ENCODE data around the gene GNAQ. TPM values are rescaled to one million over a fixed set of nuclear protein-coding genes. Genes with fewer than 3 reads are reported as not detected.

Gene GNAQ
- total RNA-seq, 1 donor from 2014 or later: 20.6 TPM

DNA sequence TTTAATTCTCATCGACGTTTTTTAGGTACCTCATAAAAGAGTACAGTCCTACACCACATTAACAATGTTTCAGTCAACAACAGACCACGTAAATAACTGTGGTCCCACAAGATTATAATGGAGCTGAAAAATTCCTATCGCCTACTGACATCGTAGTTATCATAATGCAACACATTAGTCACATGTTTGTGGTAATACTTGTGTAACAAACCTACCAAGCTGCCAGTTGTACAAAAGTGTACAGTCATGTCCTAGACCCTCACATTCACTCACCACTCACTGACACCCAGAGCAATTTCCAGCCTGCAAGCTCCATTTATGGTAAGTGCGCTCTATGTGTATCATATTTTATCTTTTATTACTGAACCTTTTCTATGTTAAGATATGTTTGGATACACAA lies 16.8 kb downstream of the GNAQ start:
- TF ChIP-seq, protein P1, sequence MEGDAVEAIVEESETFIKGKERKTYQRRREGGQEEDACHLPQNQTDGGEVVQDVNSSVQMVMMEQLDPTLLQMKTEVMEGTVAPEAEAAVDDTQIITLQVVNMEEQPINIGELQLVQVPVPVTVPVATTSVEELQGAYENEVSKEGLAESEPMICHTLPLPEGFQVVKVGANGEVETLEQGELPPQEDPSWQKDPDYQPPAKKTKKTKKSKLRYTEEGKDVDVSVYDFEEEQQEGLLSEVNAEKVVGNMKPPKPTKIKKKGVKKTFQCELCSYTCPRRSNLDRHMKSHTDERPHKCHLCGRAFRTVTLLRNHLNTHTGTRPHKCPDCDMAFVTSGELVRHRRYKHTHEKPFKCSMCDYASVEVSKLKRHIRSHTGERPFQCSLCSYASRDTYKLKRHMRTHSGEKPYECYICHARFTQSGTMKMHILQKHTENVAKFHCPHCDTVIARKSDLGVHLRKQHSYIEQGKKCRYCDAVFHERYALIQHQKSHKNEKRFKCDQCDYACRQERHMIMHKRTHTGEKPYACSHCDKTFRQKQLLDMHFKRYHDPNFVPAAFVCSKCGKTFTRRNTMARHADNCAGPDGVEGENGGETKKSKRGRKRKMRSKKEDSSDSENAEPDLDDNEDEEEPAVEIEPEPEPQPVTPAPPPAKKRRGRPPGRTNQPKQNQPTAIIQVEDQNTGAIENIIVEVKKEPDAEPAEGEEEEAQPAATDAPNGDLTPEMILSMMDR (conservative IDR thresholded peaks at IDR 0.05; ENCODE audit: low read depth, low read length): no peak
- no peak for DNase-seq (ENCODE audit: low read depth)
- no peak overlapping the region for H3K4me3 ChIP-seq (ENCODE audit: low read depth, low read length)

DNA sequence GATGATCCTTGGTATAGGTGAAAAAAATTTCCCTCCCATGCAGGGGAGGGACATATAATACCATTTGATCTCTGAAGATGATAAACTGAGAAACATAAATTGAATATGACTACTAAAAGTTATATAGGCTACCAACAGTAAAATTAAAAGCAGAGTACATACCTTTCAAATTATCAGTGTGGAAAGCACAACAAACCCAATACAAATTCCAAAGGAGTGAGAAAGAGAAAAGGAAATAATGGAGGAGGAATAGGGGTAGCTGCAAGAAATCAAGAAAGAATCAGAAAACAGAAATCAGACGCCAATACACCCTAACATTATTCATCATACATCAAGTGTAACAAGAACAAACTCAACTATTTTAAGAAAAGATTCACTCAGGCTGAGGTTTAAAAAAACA lies 17.7 kb downstream of the GNAQ start:
- DNase-seq (ENCODE audit: low read depth): no peak
- H3K4me3 ChIP-seq (ENCODE audit: low read depth, low read length): no peak overlapping the region
- TF ChIP-seq, protein P1 (conservative IDR thresholded peaks at IDR 0.05; ENCODE audit: low read depth, low read length): no peak

DNA sequence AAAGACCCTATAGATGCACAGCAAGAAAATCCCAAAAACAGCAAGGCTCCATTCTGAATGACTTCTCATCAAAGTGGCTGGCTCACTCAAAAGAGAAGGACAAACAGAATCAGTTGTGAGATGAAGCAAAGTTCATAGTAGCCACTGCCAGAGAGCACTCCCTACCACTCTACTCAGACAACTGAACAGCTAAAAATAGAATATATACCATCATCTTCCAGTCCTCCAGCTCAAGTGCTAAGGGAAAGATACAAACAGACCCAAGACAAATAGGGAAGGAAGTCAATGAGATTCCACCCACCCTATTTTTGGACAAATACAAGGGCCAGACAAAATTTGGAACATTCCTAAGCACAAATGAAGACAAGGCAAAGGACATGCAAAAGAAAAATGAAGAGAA lies 20.6 kb downstream of the GNAQ start:
- no peak overlapping the region for H3K4me3 ChIP-seq (ENCODE audit: low read depth, low read length)
- no peak for DNase-seq (ENCODE audit: low read depth)
- TF ChIP-seq, protein P1 (conservative IDR thresholded peaks at IDR 0.05; ENCODE audit: low read depth, low read length): no peak

DNA sequence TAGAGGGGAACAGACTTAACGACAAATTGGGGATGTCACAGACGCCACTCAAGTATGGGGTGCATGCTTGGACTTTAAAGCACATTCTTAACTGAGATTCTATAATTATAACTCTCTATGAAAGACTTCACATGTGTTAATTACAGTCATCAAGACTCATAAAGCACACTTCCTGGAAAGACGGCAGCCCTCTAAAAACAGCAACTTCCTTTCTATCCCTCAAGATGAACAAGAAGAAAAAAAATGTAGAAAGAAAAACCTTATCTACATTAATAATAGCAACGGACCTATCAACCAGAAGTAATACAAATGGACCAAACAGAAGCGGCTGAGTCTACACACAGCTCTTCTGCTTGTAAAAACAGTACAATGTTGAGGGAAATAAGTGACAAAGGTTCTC lies 21.2 kb downstream of the GNAQ start:
- no peak for DNase-seq (ENCODE audit: low read depth)

DNA sequence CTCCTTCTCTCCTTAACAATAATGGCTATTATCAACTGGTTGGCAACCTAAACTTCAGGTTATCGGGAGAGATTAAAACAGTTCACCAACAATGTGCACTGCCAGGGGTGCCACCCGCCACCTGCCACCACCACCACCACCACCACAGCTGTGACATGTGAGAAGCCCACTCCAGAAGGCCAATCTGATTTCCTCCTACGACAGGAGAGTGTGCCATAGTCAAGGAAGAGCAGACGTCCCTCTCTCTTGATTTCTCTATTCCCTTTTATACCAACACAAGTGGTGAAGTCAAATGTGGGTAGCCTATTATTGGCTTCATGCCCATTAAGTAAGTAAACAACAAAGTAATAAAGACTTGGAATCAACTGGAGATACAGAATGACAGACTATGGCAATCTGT lies 22.4 kb downstream of the GNAQ start:
- TF ChIP-seq, protein P1 (conservative IDR thresholded peaks at IDR 0.05; ENCODE audit: low read depth, low read length): no peak
- DNase-seq (ENCODE audit: low read depth): no peak
- H3K4me3 ChIP-seq (ENCODE audit: low read depth, low read length): no peak overlapping the region

More for the DNA sequence above, 21.2 kb downstream of the GNAQ start:
- TF ChIP-seq, protein P1 (conservative IDR thresholded peaks at IDR 0.05; ENCODE audit: low read depth, low read length): no peak
- no peak overlapping the region for H3K4me3 ChIP-seq (ENCODE audit: low read depth, low read length)

DNA sequence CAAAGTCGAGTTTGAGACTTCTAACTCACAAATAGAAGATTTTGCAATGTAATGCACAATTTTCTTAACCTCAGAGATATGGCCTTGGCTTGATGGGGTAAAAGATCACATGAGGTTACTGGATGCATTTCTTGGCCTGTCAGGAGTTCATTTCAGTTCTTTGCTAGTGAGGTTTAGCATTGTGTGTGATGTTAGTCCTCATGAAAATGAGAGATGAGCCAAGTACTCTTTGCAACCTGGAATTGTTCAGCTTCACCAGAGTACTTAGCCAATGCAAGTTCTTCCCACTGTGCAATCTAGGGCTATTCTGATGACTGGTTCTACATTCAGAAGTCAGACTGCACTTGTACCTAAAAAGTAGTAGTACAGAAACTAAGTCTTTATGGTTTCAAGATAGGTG lies 24.9 kb downstream of the GNAQ start:
- DNase-seq (ENCODE audit: low read depth): no peak
- TF ChIP-seq, protein P1 (conservative IDR thresholded peaks at IDR 0.05; ENCODE audit: low read depth, low read length): no peak

DNA sequence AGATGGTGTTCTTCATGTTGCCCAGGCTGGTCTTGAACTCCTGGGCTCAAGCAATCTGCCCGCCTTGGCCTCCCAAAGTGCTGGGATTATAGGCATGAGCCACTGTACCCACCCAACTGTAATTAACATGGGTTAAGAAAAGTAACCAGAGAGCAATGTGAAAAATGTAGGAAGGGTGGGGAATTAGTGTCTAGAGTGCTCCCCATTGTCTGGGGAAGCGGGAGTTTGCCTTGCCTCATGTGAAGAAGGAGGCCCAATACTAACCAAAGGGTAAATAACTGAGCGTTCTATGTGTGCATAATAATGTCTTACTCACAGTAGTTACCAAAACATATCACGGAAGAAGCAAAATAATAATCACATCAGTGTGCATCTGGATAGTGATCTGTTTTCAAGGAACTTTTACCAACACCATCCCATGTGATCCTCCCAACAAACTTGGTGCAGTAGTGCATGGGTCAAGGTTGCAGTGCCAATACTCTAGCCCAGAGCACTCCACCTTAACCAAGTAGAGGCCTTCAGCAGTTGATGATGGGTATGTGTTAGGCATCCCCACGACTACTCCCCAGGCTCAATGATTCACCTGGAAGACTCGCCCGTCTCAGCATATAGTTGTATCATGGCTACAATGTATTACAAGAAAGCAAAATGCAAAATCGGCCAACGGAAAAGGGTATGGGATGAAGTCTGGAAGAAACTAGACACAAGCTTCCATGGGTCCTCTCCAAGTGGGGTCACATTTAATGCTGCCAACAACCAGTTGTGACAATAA lies 26.2 kb downstream of the GNAQ start:
- DNase-seq (ENCODE audit: low read depth): no peak
- H3K4me3 ChIP-seq (ENCODE audit: low read depth, low read length): no peak overlapping the region
- TF ChIP-seq, protein P1 (conservative IDR thresholded peaks at IDR 0.05; ENCODE audit: low read depth, low read length): no peak

More for the DNA sequence above, 24.9 kb downstream of the GNAQ start:
- H3K4me3 ChIP-seq (ENCODE audit: low read depth, low read length): no peak overlapping the region

All from epithelial cell of proximal tubule (primary cell).